H9 (cell line): ENCODE data around the gene PDIA6. TPM values are rescaled to one million over a fixed set of nuclear protein-coding genes. Genes with fewer than 3 reads are reported as not detected.

Source experiments
- DNase-seq: peaks from one replicate; pipeline ENCODE4 v3.0.0-alpha.2; 2017
- H2AFZ ChIP-seq: one replicate; pipeline ENCODE4 v1.6.1; 2013; ENCODE audit warnings: mild to moderate bottlenecking, low read length, control low read depth, moderate library complexity
- H2AK5ac ChIP-seq: 2 replicates; pipeline ENCODE4 v1.6.1; 2013; ENCODE audit warnings: low read length, control low read depth, mixed read lengths; ENCODE audit not compliant: insufficient read length
- H2BK120ac ChIP-seq: one replicate; pipeline ENCODE4 v1.6.1; 2013; ENCODE audit warnings: low read depth, mild to moderate bottlenecking, low read length, control low read depth, inconsistent platforms; ENCODE audit not compliant: poor library complexity, severe bottlenecking
- H2BK12ac ChIP-seq: 2 replicates; pipeline ENCODE4 v1.6.1; 2013; ENCODE audit warnings: low read length, control low read depth, mixed read lengths, low read depth; ENCODE audit not compliant: insufficient read length
- H2BK15ac ChIP-seq: 2 replicates; pipeline ENCODE4 v1.6.1; 2013; ENCODE audit warnings: low read depth, low read length, control low read depth
- H2BK20ac ChIP-seq: one replicate; pipeline ENCODE4 v1.6.1; 2013; ENCODE audit warnings: low read depth, mild to moderate bottlenecking, low read length, control low read depth, inconsistent platforms; ENCODE audit not compliant: poor library complexity, severe bottlenecking
- H2BK5ac ChIP-seq: 2 replicates; pipeline ENCODE4 v1.6.1; 2013; ENCODE audit warnings: low read length, control low read depth, mixed read lengths; ENCODE audit not compliant: insufficient read length
- H3K14ac ChIP-seq: 2 replicates; pipeline ENCODE4 v1.6.1; 2013; ENCODE audit warnings: low read length, control low read depth; ENCODE audit not compliant: insufficient read depth
- H3K18ac ChIP-seq: 2 replicates; pipeline ENCODE4 v1.6.1; 2013; ENCODE audit warnings: low read depth, mild to moderate bottlenecking, mixed read lengths, low read length, control low read depth; ENCODE audit not compliant: insufficient read length
- H3K23ac ChIP-seq: 2 replicates; pipeline ENCODE4 v1.6.1; 2013; ENCODE audit warnings: low read length, control low read depth, mixed read lengths, low read depth; ENCODE audit not compliant: insufficient read length
- H3K23me2 ChIP-seq: 2 replicates; pipeline ENCODE4 v1.6.1; 2013; ENCODE audit warnings: low read depth, mild to moderate bottlenecking, mixed read lengths, low read length, control low read depth; ENCODE audit not compliant: insufficient read length, poor library complexity, severe bottlenecking
- H3K27ac ChIP-seq: 2 replicates; pipeline ENCODE4 v1.5.1; 2013; ENCODE audit warnings: low read length, control low read depth, mixed read lengths, low read depth; ENCODE audit not compliant: insufficient read length
- H3K27me3 ChIP-seq: 2 replicates; pipeline ENCODE4 v1.6.1; 2013; ENCODE audit warnings: low read length, control low read depth, inconsistent platforms; ENCODE audit not compliant: insufficient read depth
- H3K4ac ChIP-seq: 2 replicates; pipeline ENCODE4 v1.6.1; 2013; ENCODE audit warnings: low read depth, mild to moderate bottlenecking, control low read depth, inconsistent platforms, low read length, moderate library complexity
- H3K4me1 ChIP-seq: 2 replicates; pipeline ENCODE4 v1.6.1; 2013; ENCODE audit warnings: low read length, control low read depth, inconsistent platforms; ENCODE audit not compliant: insufficient read depth
- H3K4me2 ChIP-seq: 2 replicates; pipeline ENCODE4 v1.6.1; 2013; ENCODE audit warnings: low read length, control low read depth, mixed read lengths; ENCODE audit not compliant: insufficient read length, insufficient read depth
- H3K56ac ChIP-seq: 2 replicates; pipeline ENCODE4 v1.6.1; 2013; ENCODE audit warnings: low read depth, mild to moderate bottlenecking, mixed read lengths, low read length, control low read depth; ENCODE audit not compliant: insufficient read length
- H3K79me1 ChIP-seq: 2 replicates; pipeline ENCODE4 v1.6.1; 2013; ENCODE audit warnings: low read depth, mild to moderate bottlenecking, moderate library complexity, low read length, control low read depth, inconsistent platforms; ENCODE audit not compliant: insufficient read depth, poor library complexity, severe bottlenecking
- H3K79me2 ChIP-seq: 2 replicates; pipeline ENCODE4 v1.6.1; 2013; ENCODE audit warnings: low read length, control low read depth, inconsistent platforms; ENCODE audit not compliant: insufficient read depth
- H3K9ac ChIP-seq: 2 replicates; pipeline ENCODE4 v1.6.1; 2013; ENCODE audit warnings: low read length, control low read depth, mixed read lengths; ENCODE audit not compliant: insufficient read length; ENCODE audit errors: extremely low read depth
- H3K9me3 ChIP-seq: one replicate; pipeline ENCODE4 v1.6.1; 2013; ENCODE audit warnings: low read depth, low read length, inconsistent platforms; ENCODE audit not compliant: control insufficient read depth
- H3T11ph ChIP-seq: one replicate; pipeline ENCODE4 v1.6.1; 2013; ENCODE audit warnings: mild to moderate bottlenecking, low read length, control low read depth, inconsistent platforms
- H4K20me1 ChIP-seq: one replicate; pipeline ENCODE4 v1.6.1; 2013; ENCODE audit not compliant: control insufficient read depth, insufficient read length, insufficient read depth
- H4K5ac ChIP-seq: 2 replicates; pipeline ENCODE4 v1.6.1; 2013; ENCODE audit warnings: low read depth, mild to moderate bottlenecking, mixed read lengths, low read length, control low read depth; ENCODE audit not compliant: insufficient read length
- H4K8ac ChIP-seq: replicated peaks from 2 replicates; pipeline ENCODE4 v1.6.1; 2013; ENCODE audit warnings: low read length, control low read depth, mixed read lengths, low read depth; ENCODE audit not compliant: insufficient read length
- H4K91ac ChIP-seq: 2 replicates; pipeline ENCODE4 v1.6.1; 2013; ENCODE audit warnings: low read depth, mild to moderate bottlenecking, moderate library complexity, mixed read lengths, low read length, control low read depth; ENCODE audit not compliant: insufficient read length
- H3K27ac Mint-ChIP-seq, 3 experiments: 2 replicates in 2 of 3; 3 replicates in 1 of 3; pipeline ENCODE4 v1.8.0; 2020 to 2021; ENCODE audit warnings: mixed read lengths in 3 of 3, mild to moderate bottlenecking in 1 of 3, moderate library complexity in 1 of 3
- H3K27me3 Mint-ChIP-seq: 2 replicates; pipeline ENCODE4 v1.8.0; 2021; ENCODE audit warnings: low read depth, mild to moderate bottlenecking, moderate library complexity, mixed read lengths
- H3K36me3 Mint-ChIP-seq, 3 experiments: 2 replicates in 2 of 3; 3 replicates in 1 of 3; pipeline ENCODE4 v1.8.0; 2020 to 2021; ENCODE audit warnings: low read depth in 3 of 3, mixed read lengths in 3 of 3; ENCODE audit not compliant: insufficient read depth in 1 of 3
- H3K4me1 Mint-ChIP-seq, 2 experiments: 2 replicates each; pipeline ENCODE4 v1.8.0; 2020; ENCODE audit warnings: mixed read lengths in 2 of 2
- H3K4me3 Mint-ChIP-seq, 2 experiments: 2 replicates in 1 of 2; 3 replicates in 1 of 2; pipeline ENCODE4 v1.8.0; 2020 to 2021; ENCODE audit warnings: mild to moderate bottlenecking in 2 of 2, mixed read lengths in 2 of 2, moderate library complexity in 1 of 2
- H3K9me3 Mint-ChIP-seq, 2 experiments: 2 replicates in 1 of 2; 3 replicates in 1 of 2; pipeline ENCODE4 v1.8.0; 2020; ENCODE audit warnings: mild to moderate bottlenecking in 2 of 2, mixed read lengths in 2 of 2, moderate library complexity in 1 of 2
- WGBS: extraction: QIAGEN DNeasy Blood & Tissue Kit; methylation state at CpG from one replicate; pipeline ENCODE4 v1.1.7; 2013; ENCODE audit warnings: missing lambda C conversion rate, low lambda C conversion rate, mixed read lengths; ENCODE audit not compliant: insufficient read length; ENCODE audit errors: extremely low coverage; 5-methylcytosine and 5-hydroxymethylcytosine counted together
- total RNA-seq: library from RNA; stranded (reverse); gene quantifications from 2 replicates; pipeline ENCODE4 v1.2.1, GENCODE V29; 2021
- TF ChIP-seq, protein P1 (sequence below): fragments of 200-600 bp; sonication (generic); conservative IDR thresholded peaks from 3 replicates; pipeline ENCODE4 v1.8.0; 2021; ENCODE audit warnings: antibody characterized with exemption, mild to moderate bottlenecking

Gene PDIA6
- total RNA-seq, 1 experiment from 2014 or later = 301 TPM

DNA sequence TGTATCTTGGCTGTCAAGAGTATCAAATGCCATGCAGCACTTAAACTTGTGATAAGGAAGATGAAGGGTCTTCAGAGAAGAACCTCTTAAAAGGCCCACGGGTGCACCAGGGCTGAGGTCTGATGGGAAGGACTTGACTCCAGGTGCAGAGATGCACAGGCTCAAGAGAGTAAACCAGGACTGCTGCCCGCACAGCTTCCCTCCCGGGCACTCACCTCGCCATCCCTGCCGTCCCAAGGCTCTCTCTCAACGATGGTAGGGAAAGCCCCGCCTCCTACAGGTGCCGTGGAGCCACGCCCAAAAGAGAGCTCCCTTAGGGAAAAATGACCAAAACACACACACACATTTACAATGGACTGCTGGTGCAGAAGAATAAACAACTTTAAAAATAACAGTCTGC is 27.9 kb downstream of the PDIA6 start:
- peaks cover 71 to 95% (median 88%) of the 10 kb centered on the region in 3 experiments for H3K36me3 Mint-ChIP-seq
- no peaks in the 10 kb centered on the region for H3K27me3 Mint-ChIP-seq
- Histone ChIP-seq H3K23me2 (no peaks in the 10 kb centered on the region), H2BK15ac (no peak overlapping the region), H4K20me1 (no peaks in the 10 kb centered on the region), H2AFZ (no peak overlapping the region), H3K9ac (no peak overlapping the region), H2BK120ac (no peak overlapping the region), H3K79me2 (no peaks in the 10 kb centered on the region), H3K56ac (no peak overlapping the region), H3K27ac (no peak overlapping the region), H3K9me3 (no peaks in the 10 kb centered on the region), H3K23ac (no peak overlapping the region), H3K79me1 (no peaks in the 10 kb centered on the region), H2AK5ac (no peak overlapping the region), H2BK20ac (no peak overlapping the region), H3T11ph (no peak overlapping the region), H4K5ac (no peak overlapping the region), H2BK12ac (no peak overlapping the region), H3K18ac (no peak overlapping the region), H3K4me2 (no peak overlapping the region), H4K8ac (no peak overlapping the region), H3K4ac (no peak overlapping the region), H2BK5ac (no peak overlapping the region), H3K14ac (no peak overlapping the region), H3K4me1 (no peaks in the 10 kb centered on the region), H4K91ac (no peak overlapping the region), H3K27me3 (no peaks in the 10 kb centered on the region)
- H3K4me3 Mint-ChIP-seq = no peak overlapping the region
- H3K27ac Mint-ChIP-seq = no peak overlapping the region
- no peaks in the 10 kb centered on the region for H3K4me1 Mint-ChIP-seq
- no peak for DNase-seq
- TF ChIP-seq, protein P1, sequence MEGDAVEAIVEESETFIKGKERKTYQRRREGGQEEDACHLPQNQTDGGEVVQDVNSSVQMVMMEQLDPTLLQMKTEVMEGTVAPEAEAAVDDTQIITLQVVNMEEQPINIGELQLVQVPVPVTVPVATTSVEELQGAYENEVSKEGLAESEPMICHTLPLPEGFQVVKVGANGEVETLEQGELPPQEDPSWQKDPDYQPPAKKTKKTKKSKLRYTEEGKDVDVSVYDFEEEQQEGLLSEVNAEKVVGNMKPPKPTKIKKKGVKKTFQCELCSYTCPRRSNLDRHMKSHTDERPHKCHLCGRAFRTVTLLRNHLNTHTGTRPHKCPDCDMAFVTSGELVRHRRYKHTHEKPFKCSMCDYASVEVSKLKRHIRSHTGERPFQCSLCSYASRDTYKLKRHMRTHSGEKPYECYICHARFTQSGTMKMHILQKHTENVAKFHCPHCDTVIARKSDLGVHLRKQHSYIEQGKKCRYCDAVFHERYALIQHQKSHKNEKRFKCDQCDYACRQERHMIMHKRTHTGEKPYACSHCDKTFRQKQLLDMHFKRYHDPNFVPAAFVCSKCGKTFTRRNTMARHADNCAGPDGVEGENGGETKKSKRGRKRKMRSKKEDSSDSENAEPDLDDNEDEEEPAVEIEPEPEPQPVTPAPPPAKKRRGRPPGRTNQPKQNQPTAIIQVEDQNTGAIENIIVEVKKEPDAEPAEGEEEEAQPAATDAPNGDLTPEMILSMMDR = no peak
- no CpG with 5 or more reads among the region's 9 CpGs for WGBS
- no peaks in the 10 kb centered on the region for H3K9me3 Mint-ChIP-seq
